T-helper 9 cell (primary cell): ENCODE data around the gene SIK1.
"Not testable (repeated sequence)": the region's sequence is repeated elsewhere in the genome, so short reads cannot be mapped to it uniquely, and the experiment has no call there.

Experiments
- DNase-seq: peaks from one replicate; pipeline ENCODE4 v3.0.0-alpha.2; 2020

Gene SIK1

DNA sequence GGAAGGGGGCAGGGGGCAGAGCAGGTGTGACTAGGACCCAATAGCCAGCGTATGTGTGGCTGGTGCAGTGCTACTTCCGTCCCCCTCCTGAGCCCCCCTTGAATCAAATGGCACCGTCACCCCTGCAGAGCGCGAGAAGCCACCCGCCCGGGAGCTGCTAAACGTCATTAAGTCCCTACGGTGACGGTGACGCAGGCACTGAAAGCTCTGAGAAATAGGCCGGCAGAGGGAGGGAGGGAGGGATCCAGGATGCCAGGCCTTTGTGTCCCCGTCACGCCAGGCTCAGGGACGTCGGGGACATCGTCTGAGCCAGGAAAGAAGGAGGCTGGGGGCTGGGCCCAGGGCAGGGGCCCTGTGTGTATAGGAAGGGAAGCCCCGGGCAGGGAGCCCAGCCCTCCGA, 43.6 kb downstream of the SIK1 start:
- DNase-seq, result not testable (repeated sequence)

DNA sequence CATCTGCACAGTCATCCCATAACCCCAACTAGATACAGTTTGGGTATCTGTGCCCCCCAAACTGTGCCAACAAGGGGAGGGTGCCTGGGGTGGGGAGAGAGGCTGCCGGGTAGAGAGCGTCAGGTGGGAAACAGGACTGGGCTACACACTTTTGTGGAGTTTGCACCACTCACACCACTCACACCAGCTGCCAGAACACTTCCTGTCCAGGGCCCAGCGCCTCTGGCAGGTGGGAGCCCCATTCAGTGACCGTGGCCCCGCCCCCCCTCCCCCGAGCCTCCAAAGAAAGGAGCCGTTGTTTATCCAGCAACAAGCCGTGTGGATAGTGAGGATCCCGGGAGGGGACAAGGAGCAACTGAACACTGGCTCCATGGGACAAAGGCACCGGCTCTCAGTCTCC, 44.0 kb downstream of the SIK1 start:
- DNase-seq, result not testable (repeated sequence)

DNA sequence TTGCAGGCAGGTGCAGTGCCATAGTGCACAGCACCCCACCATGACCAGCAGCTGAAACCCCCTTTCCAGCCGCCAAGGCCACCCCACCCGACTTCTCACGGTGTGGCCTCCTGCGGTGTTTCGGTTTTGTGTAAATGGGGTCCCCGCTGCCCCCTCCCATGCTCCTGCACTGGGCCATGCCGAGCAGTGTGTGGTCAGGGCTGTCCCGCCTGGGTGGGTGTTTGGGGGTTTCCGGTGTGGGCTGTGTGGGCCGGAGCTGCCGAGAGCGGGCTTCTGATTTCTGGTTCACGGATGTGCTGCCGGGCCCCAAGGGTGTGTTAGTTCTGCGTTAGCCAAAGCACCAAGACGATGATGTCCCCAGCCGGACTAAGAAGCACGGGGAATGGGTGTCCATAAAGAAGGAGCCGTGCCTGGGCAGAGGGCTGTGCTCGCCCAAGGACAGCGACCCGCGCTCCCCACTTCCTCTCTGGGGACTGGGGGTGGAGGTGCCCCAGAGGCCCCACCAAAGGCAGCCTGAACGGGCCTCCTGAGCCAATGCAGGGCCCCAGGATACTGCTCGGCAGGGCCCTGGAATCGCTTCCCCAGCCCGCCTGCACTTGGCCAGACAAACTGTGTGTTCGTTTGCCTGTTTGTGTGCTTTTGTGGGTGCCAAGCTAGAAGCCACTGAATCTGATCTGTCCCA, 45.9 kb downstream of the SIK1 start:
- DNase-seq, result not testable (repeated sequence)

DNA sequence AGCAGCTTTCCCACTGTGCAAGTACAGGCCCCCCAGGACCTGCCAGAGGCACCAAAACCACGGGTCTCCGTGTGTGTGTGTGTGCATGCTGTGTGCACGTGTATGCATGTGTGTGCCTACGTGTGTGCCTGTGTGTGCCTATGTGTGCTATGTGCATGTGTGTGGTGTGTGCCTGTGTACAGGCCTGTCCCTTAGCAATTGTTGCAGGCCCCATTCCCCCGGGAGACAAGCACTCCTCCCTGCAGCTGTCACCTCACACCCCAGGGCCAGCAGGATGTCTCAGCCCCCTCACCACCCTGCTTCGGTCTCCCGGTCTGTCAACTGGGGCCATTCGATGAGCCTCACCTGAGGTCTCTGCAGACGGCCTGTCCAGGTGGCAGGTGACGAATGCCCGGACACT, 46.6 kb downstream of the SIK1 start:
- not testable (repeated sequence) for DNase-seq

DNA sequence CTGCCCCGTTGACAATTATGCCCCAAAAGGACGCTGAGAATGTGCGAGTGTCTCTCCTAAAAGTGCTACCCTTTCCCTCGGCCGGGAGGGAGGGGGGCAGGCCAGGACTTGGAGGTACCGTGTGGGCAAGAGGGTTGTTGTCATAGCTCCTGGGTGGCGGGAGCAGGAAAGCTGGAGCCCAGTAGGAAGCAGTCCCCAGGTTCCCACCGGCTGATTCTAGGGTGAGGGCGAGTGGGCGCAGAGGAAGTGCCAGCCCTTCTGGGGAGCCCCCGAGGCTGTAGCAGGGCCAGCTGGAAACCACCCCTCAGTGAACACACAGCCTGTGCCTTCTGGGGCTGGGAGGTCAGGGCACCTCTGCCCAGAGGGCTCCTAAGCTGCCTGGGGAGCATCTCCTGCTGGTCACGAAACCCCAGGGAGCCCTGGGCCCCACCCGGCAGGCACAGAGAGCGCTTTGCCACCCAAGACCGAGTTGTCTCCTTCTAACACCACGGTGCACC, 47.3 kb downstream of the SIK1 start:
- DNase-seq, result not testable (repeated sequence)

DNA sequence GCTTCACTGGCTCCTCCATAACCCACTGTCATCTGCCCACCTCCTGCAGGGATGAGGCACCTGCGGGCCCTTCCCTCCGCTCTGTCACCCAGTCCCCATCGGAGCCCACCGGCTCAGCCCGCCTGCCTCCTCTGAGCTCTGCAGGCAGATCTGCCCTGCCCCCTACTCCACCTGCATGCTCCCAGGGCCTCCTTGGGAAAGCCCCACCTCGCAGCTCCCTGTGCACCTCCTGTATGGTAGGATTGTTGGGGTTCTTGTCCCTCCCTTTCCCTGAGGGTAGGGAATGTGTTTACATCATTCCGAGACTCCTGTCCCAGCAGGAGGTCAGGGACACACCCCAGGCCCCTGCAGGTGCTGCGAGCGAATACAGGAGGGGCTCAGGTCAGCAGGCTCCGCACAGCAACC, 50.5 kb downstream of the SIK1 start:
- DNase-seq, result no peak

DNA sequence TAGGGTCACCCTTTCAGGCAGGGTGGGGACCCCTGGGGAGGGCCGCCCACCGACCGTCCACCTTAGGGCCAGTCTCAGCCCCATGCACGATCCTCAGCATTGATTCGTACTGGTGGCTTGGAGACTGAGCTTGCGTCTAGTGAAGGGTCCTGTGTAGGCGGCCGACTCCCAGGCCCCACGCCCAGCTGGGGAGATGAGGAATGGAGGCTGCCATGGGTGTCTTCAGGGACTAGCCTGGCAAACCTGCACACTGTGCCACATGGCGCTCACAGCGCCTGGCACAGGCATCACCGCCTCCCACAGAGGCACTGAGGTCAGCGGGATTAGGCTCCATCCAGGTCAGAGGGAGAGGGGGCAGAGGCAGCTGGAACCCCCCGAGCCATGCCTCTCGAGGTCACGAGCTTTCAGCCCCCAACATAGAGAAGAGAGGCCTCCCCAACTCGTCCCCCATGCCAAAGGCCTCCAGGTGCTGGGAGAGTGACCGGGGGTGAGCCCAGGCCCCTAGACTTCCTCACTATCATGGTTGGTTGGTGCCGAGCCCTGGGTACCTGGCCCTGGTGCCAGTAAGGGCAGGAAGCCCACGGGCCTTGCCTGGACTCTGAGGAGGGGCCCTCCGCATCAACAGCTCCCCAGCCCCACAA, 51.0 kb downstream of the SIK1 start:
- no peak for DNase-seq

DNA sequence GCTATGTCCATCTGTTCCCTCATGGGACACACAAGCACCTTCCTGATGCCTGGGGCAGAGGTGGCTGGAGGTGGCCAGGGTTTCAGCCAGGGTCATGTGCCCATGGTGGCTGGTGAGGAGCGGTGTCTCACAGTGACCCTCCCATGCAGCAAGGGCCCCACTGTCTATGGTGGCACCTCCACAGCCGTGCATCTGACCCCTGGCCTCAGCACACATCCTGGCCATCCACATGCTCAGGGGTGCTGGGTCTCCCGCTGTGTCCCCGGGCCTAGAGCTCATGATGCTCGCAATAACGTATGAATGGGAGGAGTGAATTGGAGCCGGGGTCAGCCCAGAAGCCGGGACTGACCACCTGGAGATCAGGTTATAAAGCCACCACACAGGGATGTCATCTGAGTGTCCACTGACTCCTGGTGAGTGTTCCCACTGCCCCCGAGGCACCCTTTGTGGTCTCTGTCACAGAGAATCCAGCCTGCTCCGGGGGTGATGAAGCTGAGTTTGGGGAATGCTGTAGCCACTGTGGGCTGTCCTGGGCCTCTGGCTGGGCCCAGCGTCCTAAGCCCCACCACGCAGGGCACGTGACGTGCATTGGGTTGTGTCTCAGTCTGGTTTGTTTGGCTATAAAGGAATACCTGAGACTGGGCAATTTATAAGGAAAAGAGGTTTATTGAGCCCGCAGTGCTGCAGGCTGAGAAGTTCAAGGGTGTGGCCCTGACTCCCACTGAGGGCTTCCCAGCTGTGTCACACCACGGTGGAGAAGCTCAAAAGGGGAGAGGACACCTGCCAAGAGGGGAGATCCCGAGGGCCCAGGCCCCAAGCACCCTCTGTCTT, 51.7 kb downstream of the SIK1 start:
- no peak for DNase-seq

DNA sequence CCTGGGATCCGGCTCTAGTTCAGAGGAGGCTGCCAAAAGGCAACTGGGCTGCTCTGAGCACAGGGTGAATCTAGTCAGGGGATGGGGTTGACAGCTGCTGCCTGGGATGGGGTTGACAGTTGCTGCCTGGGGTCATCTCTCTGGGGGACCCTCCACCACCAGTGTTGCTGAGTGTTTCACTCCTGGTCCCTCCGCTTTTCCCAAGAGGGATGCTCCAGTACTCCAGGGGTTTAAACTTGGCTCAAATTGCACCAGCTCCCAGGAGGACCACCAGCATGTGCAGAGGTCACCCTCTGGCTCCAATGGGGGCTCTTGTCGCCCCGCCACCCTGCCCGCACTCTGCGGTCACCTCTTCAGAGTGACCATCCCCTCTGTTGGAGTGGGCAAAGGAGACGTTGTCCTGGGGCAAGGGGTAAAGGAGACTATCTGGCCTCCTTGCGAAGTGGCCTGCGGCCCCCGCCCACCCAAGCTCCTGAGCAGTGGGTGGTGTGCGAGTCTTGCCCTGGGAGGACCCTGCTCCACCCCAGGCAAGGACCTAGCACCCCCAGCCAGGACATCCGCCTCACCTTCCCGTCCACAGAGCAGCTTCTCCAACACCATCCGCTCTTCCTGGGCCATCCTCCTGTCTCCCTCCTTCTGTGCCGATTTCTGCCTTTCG, 52.6 kb downstream of the SIK1 start:
- no peak for DNase-seq

DNA sequence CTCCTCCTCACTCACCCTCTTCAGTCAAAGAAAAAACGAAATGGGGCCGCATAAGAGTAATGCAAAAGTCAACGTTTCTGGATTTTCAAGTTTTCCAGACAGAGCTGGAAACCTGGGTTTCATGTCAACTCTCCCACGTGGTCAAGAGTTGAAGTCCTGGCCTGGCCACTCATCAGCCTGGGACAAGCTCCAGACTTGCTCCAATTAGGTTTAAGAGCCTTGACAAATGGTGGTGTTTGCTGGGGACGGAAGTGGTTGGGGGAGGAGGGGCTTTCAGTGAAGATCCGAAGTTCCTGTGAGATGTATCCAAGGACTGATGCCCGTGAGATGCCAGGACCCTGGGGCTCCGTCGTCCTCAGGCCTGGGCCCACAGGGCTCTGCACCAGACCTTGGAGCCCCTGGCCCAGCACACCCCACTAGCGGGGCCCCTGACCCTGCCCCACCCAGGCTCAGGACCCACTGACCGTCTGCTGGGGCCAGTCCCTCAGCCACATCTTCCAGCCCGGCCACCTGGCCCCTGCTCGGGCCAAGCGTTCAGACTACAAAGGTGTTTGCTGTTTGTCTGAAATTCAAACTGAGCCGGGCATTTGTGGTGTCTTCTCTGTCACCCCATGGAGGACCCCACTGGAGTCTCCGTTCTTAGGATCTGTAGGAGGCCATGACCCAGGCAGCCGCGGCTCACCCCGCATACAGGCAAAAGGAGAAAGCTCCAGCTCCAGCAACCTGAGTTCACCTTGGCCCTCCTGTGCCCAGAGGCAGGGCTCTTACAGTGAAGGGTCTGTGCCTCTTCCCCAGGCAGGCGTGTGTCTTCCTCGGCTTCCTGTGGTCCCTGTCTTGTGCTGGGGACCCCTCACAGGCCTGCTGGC, 53.3 kb downstream of the SIK1 start:
- no peak for DNase-seq

DNA sequence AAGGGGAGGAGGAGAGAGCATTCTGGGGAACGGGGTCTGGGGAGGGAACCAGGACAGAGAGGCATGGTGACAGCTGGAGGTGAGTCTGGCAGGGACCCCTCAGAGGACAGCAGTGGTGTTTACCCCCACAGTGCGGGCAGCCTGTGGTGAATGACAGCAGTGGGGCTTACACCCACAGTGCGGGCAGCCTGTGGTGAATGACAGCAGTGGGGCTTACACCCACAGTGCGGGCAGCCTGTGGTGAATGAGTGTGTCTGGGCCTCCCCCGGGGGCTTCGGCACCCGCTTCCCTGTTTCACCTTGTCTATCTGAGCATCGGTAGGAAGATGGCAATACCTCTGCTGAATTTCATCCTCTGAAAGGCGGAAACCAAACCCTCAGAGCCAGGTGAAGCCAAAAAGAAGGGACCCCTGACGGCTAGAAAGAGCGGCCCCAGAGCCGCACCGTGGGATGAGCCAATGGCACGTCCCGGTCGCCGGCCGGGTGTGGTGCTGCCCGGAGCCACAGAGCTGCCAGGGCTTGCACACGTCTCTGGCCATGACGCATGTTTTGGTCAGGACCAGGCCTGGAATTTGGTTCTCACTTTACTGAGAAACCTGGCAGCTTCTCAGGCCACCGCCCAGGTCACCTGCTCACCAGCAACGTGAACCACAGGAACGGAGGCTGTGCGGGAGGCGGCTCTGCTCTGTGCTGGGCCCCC, 54.1 kb downstream of the SIK1 start:
- no peak for DNase-seq

DNA sequence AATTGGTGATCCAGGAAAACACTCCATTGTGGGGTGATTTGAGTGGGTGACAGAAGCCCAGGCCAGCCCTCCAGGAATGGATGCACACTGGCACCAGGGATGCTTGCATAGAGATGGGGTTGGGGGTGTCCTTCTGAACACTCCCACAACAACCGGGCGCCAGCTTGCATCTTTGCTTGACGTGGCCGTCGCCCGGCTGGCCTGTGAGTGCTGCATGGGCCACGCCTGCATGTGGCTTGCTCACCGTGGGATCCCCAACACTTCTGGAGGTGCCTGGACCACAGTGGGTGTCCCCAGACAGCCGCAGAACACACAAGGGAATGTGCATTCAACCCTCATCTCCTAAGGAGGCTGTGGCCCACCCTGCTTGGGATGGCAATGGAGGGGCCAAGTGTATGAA, 55.1 kb downstream of the SIK1 start:
- DNase-seq, result no peak

DNA sequence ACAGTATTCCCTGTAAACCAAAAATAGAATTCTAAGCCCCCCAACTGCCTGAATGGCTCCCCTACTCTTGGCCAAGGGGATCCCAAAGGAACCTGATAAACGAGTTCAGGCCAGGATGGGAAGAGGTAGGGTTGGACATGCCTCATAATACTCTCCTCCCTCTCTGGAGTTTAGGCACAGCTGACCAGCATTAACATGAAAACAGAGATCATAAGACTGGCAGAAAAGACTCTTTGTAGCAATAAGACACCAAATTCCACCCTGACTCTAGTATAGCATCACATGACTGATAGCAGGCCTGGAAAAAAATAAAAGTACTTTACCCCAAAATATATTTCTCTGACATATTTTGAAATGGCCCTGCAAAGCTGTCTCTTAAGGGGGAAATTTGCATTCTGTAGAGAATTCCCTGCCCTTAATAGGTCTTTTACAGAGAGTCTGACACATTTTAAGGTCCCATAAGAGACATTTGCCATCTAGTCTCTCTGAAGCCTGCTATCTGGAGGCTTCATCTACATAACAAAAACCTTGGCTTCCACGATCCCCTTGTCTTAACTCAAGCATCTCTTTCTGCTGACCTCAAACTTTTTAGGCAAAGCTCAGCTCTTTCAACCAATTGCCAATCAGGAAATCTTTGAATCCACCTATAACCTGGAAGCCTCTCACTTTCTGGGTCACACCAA, 55.9 kb downstream of the SIK1 start:
- no peak for DNase-seq

DNA sequence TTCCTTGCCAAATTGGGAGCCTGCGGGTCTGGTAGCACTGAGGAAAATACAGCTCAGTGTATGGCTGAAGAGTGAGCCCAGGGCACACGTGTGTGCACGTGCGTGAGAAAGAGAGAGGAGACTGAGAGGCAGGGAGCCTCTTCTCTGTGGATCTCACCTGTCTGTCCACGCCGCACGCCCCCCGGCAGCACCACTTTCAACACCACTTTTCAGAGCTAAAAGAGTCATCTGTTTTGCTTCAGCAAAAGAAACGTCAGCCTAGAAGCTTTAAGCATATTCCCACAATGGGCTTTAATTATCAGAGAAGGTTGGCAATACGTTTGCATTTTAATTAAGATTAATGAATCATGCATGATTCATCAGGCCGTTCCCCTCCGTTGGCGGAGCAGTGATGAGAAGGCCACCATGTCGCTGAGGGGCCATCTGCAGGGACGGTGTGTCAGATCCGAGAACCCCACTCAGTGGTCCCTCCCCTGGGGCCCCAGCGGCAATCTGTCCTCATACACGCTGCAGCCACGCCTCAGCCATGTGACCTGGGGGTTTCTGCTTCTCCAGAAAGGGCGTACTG, 56.8 kb downstream of the SIK1 start:
- no peak for DNase-seq

DNA sequence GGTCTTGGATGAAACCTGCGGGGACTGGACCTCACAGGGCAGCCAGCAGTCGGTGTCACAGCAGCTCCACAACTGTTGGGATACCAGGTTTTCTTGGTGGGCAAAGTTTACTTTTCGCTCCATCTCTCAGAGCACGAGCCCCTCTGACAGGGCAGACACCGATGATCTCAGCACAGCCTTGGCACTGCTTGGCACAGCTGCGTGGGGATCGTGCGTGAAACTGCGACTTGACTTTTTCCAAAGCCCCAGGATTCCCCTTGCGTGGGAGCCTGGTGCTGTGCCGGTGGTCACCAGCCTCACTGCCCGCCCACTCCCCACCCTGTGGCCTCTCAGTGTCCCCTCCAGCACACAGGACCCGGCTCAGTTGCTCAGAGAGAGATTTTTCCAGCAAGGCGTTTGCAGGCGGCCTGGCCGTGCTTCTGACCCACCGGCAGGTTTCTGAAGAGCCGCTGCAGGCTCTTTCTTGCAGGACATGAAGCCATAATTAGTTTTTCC, 57.3 kb downstream of the SIK1 start:
- DNase-seq, result no peak

DNA sequence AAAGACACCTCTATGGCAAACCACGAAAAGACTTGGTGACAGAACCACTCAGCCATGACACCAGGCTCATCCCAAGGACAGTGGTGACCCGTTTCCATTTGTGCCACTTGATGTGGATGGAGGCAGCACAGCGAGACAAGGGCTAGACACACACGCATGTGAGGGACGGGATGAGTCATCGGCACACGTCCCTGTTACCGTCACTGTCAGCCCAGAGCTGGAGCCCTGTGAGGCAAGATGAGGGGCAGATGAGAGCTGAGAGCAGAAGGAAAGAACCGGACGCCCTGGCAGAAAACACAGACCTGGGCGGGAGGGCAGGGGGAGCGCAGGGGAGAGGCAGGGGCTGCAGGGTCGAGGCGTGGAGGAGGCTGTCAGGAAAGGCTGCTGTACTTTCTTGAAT, 57.8 kb downstream of the SIK1 start:
- DNase-seq, result no peak

DNA sequence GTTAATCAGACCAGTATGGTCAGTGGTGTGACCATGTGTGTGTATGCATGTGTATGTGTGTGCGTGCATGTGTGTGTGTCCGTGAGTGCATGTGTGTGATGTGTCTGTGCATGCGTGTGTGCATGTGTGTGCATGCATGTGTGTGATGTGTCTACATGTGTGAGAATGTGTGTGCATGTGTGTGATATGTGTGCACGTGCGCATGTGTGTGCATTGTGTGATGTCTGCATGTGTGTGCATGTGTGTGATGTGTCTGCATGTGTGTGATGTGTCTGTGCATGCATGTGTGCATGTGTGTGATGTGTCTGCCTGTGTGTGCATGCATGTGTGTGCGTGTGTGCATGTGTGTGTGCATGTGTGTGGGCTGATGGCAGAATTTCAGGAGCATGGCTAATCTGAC, 58.2 kb downstream of the SIK1 start:
- DNase-seq, result no peak

DNA sequence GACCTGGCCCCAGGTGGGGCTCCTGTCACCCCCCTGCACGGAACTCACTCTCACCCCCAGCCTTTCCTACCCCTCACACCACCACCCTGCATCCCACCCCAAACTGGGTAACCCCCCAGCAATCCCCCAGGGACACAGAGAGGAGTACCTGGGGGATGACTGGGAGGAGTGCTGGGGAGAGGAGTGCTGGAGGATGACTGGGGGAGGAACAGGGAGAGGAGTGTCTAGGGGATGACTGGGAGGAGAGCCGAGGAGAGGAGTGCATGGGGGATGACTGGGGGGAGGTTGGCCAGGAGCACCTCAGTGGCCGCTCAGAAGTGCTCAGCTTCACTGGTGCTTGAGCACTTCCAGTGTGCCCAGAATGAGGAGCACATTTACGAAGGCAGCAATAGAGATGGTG, 59.1 kb downstream of the SIK1 start:
- DNase-seq, result no peak

DNA sequence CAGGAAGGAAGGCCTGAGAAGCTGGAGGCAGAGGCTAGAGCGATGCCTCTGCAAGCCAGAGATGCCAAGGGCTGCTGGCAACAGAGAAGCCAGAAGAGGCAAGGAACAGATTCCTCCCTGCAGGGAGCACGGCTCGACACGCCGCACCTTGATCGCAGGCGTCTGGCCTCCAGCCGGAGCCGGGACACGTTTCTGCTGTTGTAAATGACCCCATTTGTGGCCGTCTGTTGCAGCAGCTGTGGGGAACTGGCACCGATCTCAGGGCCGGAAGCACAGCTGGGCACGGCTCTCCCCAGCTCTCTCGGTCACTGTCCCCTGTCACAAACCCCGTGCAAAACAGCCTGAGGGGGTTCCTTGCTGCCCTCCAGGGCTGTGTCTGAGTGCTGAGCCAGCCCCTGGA, 59.6 kb downstream of the SIK1 start:
- DNase-seq, result no peak

DNA sequence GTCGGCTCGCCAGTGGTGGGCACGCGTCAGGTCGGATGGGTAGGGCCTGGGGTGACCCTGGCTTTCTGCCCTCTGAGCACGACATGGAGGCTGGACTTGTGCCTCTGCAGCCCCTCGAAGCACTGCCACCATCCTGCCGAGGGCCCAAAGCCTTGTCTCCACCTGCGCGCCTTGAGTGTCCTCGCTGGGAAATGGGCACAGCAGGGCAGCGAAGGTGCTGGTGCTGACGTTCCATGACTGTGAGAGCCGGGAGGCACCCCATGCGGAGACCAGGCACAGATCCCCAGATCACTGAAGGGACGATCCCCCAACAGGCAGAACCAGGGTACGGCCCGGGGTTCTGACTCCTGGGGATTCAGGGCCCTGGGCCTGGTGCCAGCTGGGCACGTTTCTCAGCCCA, 60.3 kb downstream of the SIK1 start:
- DNase-seq, result no peak
